ENCODE results near the gene ASF1B.
"Not testable (repeated sequence)": the region's sequence is repeated elsewhere in the genome, so short reads cannot be mapped to it uniquely, and the experiment has no call there.

The ASF1B gene

GRCh38 chr19:14160017-14160703, 23.8 kb upstream of the ASF1B start:
- DNase-seq (ENCODE audit: low spot score) = no peak

GRCh38 chr19:14159059-14159458, 22.7 kb upstream of the ASF1B start:
- DNase-seq (ENCODE audit: low spot score) = no peak

GRCh38 chr19:14158276-14159023, 22.1 kb upstream of the ASF1B start:
- DNase-seq (ENCODE audit: low spot score) = no peak

- DNase-seq (ENCODE audit: low spot score) = no peak
Measured at GRCh38 chr19:14156971-14157717, 20.8 kb upstream of the ASF1B start.

- no peak for DNase-seq (ENCODE audit: low spot score)
Measured at GRCh38 chr19:14156122-14156521, 19.7 kb upstream of the ASF1B start.

- DNase-seq (ENCODE audit: low spot score) = no peak
Measured at GRCh38 chr19:14155371-14155770, 19.0 kb upstream of the ASF1B start.

- DNase-seq (ENCODE audit: low spot score) = no peak
Measured at GRCh38 chr19:14152713-14153112, 16.3 kb upstream of the ASF1B start.

- no peak for DNase-seq (ENCODE audit: low spot score)
Measured at GRCh38 chr19:14150770-14151661, 14.6 kb upstream of the ASF1B start.

GRCh38 chr19:14150041-14150769, 13.8 kb upstream of the ASF1B start:
- no peak for DNase-seq (ENCODE audit: low spot score)

- DNase-seq (ENCODE audit: low spot score) = no peak
Measured at GRCh38 chr19:14149509-14149994, 13.2 kb upstream of the ASF1B start.

- no peak for DNase-seq (ENCODE audit: low spot score)
Measured at GRCh38 chr19:14148751-14149410, 12.5 kb upstream of the ASF1B start.

- peak; percentile 43 for DNase-seq (ENCODE audit: low spot score)
Measured at GRCh38 chr19:14147797-14148605, 11.6 kb upstream of the ASF1B start.

- no peak for DNase-seq (ENCODE audit: low spot score)
Measured at GRCh38 chr19:14146789-14147216, 10.4 kb upstream of the ASF1B start.

GRCh38 chr19:14146169-14146568, 9.8 kb upstream of the ASF1B start:
- DNase-seq (ENCODE audit: low spot score) = not testable (repeated sequence)

GRCh38 chr19:14145381-14145780, 9.0 kb upstream of the ASF1B start:
- DNase-seq (ENCODE audit: low spot score) = no peak

GRCh38 chr19:14142262-14143190, 6.1 kb upstream of the ASF1B start:
- DNase-seq (ENCODE audit: low spot score) = no peak

GRCh38 chr19:14141041-14141440, 4.7 kb upstream of the ASF1B start:
- no peak for DNase-seq (ENCODE audit: low spot score)

- DNase-seq (ENCODE audit: low spot score) = no peak
Measured at GRCh38 chr19:14139944-14140343, 3.6 kb upstream of the ASF1B start.
